Panc1 (cell line): ENCODE measurements around the gene PHLPP1.

Experiments
- POLR2AphosphoS5 ChIP-seq: IDR thresholded peaks from 2 replicates; pipeline ENCODE4 v1.6.1; 2012; ENCODE audit warnings: mild to moderate bottlenecking, low read depth, low read length, moderate library complexity
- TCF7L2 ChIP-seq: IDR thresholded peaks from 2 replicates; pipeline ENCODE4 v1.6.1; 2011; ENCODE audit warnings: mild to moderate bottlenecking, low read depth, low read length, inconsistent platforms
- TF ChIP-seq, protein P1 (sequence below): fragments of 450-650 bp; IDR thresholded peaks from 2 replicates; pipeline ENCODE4 v1.5.1; 2017; ENCODE audit warnings: mild to moderate bottlenecking
- TF ChIP-seq, protein P2 (sequence below), 2 experiments: IDR thresholded peaks; 2 replicates each; pipeline ENCODE4 v1.6.1; 2011 to 2012; ENCODE audit warnings: low read depth in 2 of 2, control low read depth in 1 of 2, low read length in 1 of 2, mild to moderate bottlenecking in 1 of 2, moderate library complexity in 1 of 2; ENCODE audit not compliant: insufficient read depth in 1 of 2

DNA sequence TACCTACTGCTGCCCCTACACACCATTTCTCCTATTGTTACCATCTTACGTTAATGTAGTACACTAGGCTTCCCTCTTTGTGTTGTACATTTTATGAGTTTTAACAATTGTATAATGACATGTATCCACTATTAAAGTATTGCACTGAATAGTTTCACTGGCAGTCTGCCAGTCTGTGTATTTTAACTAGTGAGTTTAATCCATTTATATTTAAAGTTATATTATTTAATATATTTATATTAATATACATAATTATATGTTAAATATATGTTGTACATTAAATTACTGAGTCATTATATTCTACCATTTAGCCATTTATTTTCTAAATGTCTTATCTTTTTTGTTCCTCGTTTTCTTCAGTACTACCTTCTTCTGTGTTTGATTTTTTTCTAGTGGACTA is 44.8 kb upstream of the PHLPP1 start:
- TF ChIP-seq, protein P1, sequence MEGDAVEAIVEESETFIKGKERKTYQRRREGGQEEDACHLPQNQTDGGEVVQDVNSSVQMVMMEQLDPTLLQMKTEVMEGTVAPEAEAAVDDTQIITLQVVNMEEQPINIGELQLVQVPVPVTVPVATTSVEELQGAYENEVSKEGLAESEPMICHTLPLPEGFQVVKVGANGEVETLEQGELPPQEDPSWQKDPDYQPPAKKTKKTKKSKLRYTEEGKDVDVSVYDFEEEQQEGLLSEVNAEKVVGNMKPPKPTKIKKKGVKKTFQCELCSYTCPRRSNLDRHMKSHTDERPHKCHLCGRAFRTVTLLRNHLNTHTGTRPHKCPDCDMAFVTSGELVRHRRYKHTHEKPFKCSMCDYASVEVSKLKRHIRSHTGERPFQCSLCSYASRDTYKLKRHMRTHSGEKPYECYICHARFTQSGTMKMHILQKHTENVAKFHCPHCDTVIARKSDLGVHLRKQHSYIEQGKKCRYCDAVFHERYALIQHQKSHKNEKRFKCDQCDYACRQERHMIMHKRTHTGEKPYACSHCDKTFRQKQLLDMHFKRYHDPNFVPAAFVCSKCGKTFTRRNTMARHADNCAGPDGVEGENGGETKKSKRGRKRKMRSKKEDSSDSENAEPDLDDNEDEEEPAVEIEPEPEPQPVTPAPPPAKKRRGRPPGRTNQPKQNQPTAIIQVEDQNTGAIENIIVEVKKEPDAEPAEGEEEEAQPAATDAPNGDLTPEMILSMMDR = no peak
- TF ChIP-seq, protein P2, sequence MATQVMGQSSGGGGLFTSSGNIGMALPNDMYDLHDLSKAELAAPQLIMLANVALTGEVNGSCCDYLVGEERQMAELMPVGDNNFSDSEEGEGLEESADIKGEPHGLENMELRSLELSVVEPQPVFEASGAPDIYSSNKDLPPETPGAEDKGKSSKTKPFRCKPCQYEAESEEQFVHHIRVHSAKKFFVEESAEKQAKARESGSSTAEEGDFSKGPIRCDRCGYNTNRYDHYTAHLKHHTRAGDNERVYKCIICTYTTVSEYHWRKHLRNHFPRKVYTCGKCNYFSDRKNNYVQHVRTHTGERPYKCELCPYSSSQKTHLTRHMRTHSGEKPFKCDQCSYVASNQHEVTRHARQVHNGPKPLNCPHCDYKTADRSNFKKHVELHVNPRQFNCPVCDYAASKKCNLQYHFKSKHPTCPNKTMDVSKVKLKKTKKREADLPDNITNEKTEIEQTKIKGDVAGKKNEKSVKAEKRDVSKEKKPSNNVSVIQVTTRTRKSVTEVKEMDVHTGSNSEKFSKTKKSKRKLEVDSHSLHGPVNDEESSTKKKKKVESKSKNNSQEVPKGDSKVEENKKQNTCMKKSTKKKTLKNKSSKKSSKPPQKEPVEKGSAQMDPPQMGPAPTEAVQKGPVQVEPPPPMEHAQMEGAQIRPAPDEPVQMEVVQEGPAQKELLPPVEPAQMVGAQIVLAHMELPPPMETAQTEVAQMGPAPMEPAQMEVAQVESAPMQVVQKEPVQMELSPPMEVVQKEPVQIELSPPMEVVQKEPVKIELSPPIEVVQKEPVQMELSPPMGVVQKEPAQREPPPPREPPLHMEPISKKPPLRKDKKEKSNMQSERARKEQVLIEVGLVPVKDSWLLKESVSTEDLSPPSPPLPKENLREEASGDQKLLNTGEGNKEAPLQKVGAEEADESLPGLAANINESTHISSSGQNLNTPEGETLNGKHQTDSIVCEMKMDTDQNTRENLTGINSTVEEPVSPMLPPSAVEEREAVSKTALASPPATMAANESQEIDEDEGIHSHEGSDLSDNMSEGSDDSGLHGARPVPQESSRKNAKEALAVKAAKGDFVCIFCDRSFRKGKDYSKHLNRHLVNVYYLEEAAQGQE (IDR thresholded peaks at IDR 0.05; ENCODE audit: insufficient read depth in 1 of 2, low read depth in 2 of 2, low read length in 1 of 2) = no peak
- TF ChIP-seq POLR2AphosphoS5 (no peak), TCF7L2 (no peak)
